Stomach (tissue), 9 donors: ENCODE results near the gene MAGEA8. TPM values are rescaled to one million over a fixed set of nuclear protein-coding genes. Genes with fewer than 3 reads are reported as not detected.
"Not testable (repeated sequence)": the region's sequence is repeated elsewhere in the genome, so short reads cannot be mapped to it uniquely, and the experiment has no call there.

Source experiments
- DNase-seq, 2 donors: peaks; one replicate each; pipeline versions ENCODE4 v3.0.0 to v3.0.0-alpha.2; 2013 to 2019
- H3K27ac ChIP-seq, 5 donors: fragments of 200-600 bp in 4 of 5; sonication (generic) in 4 of 5; one replicate each; pipeline ENCODE4 v1.5.1; 2013 to 2019; ENCODE audit warnings: mild to moderate bottlenecking in 1 of 5, moderate library complexity in 1 of 5
- H3K27me3 ChIP-seq, 3 donors: fragments of 200-600 bp; sonication (generic); one replicate each; pipeline ENCODE4 v1.5.1; 2017 to 2019; ENCODE audit warnings: mixed run types in 1 of 3
- H3K36me3 ChIP-seq, 4 donors: fragments of 200-600 bp; sonication (generic); 1 replicate in 3 of 4; 2 replicates in 1 of 4; pipeline ENCODE4 v1.5.1; 2016 to 2019
- H3K4me1 ChIP-seq, 4 donors: fragments of 200-600 bp; sonication (generic); one replicate each; pipeline ENCODE4 v1.5.1; 2016 to 2019
- H3K4me3 ChIP-seq, 4 donors: fragments of 200-600 bp; sonication (generic) in 3 of 4; one replicate each; pipeline ENCODE4 v1.5.1; 2016 to 2019; ENCODE audit warnings: mild to moderate bottlenecking in 1 of 4
- H3K9me3 ChIP-seq, 4 donors: fragments of 200-600 bp; sonication (generic); one replicate each; pipeline ENCODE4 v1.5.1; 2016 to 2019
- CTCF ChIP-seq, 7 experiments: fragments of 450-650 bp in 4 of 7; fragments of 200-600 bp in 3 of 7; sonication (generic) in 3 of 7; IDR thresholded peaks; one replicate each; pipeline ENCODE4 v1.5.1; 2016 to 2019; ENCODE audit warnings: antibody characterized with exemption in 7 of 7, control low read depth in 2 of 7, mild to moderate bottlenecking in 1 of 7
- EP300 ChIP-seq: sonication (generic); formaldehyde crosslinking; IDR thresholded peaks from one replicate; pipeline ENCODE4 v1.6.1; 2017; ENCODE audit warnings: antibody characterized with exemption
- POLR2A ChIP-seq, 4 donors: fragments of 450-650 bp; IDR thresholded peaks; one replicate each; pipeline ENCODE4 v1.6.1; 2016; ENCODE audit warnings: antibody characterized with exemption in 4 of 4, control low read depth in 2 of 4, mild to moderate bottlenecking in 1 of 4, moderate library complexity in 1 of 4
- POLR2AphosphoS5 ChIP-seq, 3 donors: sonication (generic); formaldehyde crosslinking; IDR thresholded peaks; one replicate each; pipeline ENCODE4 v1.6.1; 2016; ENCODE audit warnings: antibody characterized with exemption in 3 of 3
- whole genome bisulfite sequencing, 5 donors: extraction: QIAGEN DNeasy Blood & Tissue Kit in 3 of 5; methylation state at CpG; one replicate each; pipeline versions ENCODE4 v1.1.5 to v1.1.7; 2013 to 2018; 5-methylcytosine and 5-hydroxymethylcytosine counted together
- intact Hi-C: fragments of 100-400 bp; cut with DNase I; formaldehyde crosslinking; loops from one replicate; pipeline ENCODE4 v1.15.1; 2023; ENCODE audit warnings: low total_unique reads
- polyA plus RNA-seq, 3 donors: library from polyadenylated mRNA; stranded (reverse); fragments of 200-250 nt; gene quantifications; one replicate each; pipeline ENCODE4 v1.2.3, GENCODE V29; 2013
- total RNA-seq, 5 donors: library from RNA; depleted of rRNA; stranded (reverse); fragments of >200 nt; gene quantifications; one replicate each; pipeline versions ENCODE4 v1.1.0 to v1.2.3, GENCODE V29; 2014 to 2016
- donor health status: healthy with polysubstance abuse.
- donor health status: Bipolar disorder and iron deficiency.
- donor health status: healthy.

The MAGEA8 gene
- total and polyA plus RNA-seq, 8 donors: not detected

- intact Hi-C loops: no loop called here
- no peak overlapping the region for H3K4me3 ChIP-seq
- DNase-seq: no peak
- H3K27ac ChIP-seq: no peak overlapping the region
- no peaks in the 10 kb centered on the region for H3K36me3 ChIP-seq
- WGBS, 5 donors: 69 to 83% (median 77%) methylated on average over 2 of the region's 2 CpGs
- H3K27me3 ChIP-seq: no peaks in the 10 kb centered on the region
- no peaks in the 10 kb centered on the region for H3K9me3 ChIP-seq
- TF ChIP-seq POLR2AphosphoS5 (IDR thresholded peaks at IDR 0.05) (no peak), CTCF (IDR thresholded peaks at IDR 0.05) (no peak), EP300 (no peak), POLR2A (IDR thresholded peaks at IDR 0.05) (no peak)
- no peaks in the 10 kb centered on the region for H3K4me1 ChIP-seq
These were observed 9.6 kb upstream of the MAGEA8 start for GRCh38 chrX:149871433-149871832.

- H3K27me3 ChIP-seq: no peaks in the 10 kb centered on the region
- TF ChIP-seq EP300 (no peak), CTCF (IDR thresholded peaks at IDR 0.05) (peak in 1 of 7 experiments; percentile 9)
- no peaks in the 10 kb centered on the region for H3K36me3 ChIP-seq
- peak; percentile 40 to 56 for DNase-seq
- H3K9me3 ChIP-seq: no peaks in the 10 kb centered on the region
- H3K27ac ChIP-seq: no peak overlapping the region
- H3K4me3 ChIP-seq: no peak overlapping the region
- intact Hi-C loops: no loop called here
- 28 to 57% (median 38%) methylated on average over 1 to 3 of the region's 3 CpGs for WGBS, 5 donors
- no peaks in the 10 kb centered on the region for H3K4me1 ChIP-seq
These were observed 9.0 kb upstream of the MAGEA8 start for GRCh38 chrX:149871940-149872339.

- DNase-seq: no peak
- H3K36me3 ChIP-seq: no peaks in the 10 kb centered on the region
- TF ChIP-seq CTCF (IDR thresholded peaks at IDR 0.05) (no peak), POLR2A (IDR thresholded peaks at IDR 0.05) (no peak), POLR2AphosphoS5 (IDR thresholded peaks at IDR 0.05) (no peak), EP300 (no peak)
- intact Hi-C loops: no loop called here
- no peaks in the 10 kb centered on the region for H3K9me3 ChIP-seq
- no peaks in the 10 kb centered on the region for H3K4me1 ChIP-seq
- no peak overlapping the region for H3K27ac ChIP-seq
- 59 to 89% (median 81%) methylated on average over 1 of the region's 1 CpG for WGBS, 5 donors
- no peaks in the 10 kb centered on the region for H3K27me3 ChIP-seq
- no peak overlapping the region for H3K4me3 ChIP-seq
These were observed 3.8 kb upstream of the MAGEA8 start for GRCh38 chrX:149877157-149877556.

- no peaks in the 10 kb centered on the region for H3K9me3 ChIP-seq
- intact Hi-C loops: no loop called here
- TF ChIP-seq EP300: no peak
- TF ChIP-seq POLR2AphosphoS5 (IDR thresholded peaks at IDR 0.05): no peak
- TF ChIP-seq POLR2A (IDR thresholded peaks at IDR 0.05): no peak
- no peak overlapping the region for H3K27ac ChIP-seq
- no peaks in the 10 kb centered on the region for H3K27me3 ChIP-seq
- 62 to 84% (median 73%) methylated on average over 4 of the region's 4 CpGs for WGBS, 5 donors
- no peak overlapping the region for H3K4me3 ChIP-seq
- no peaks in the 10 kb centered on the region for H3K36me3 ChIP-seq
- no peak for DNase-seq
- H3K4me1 ChIP-seq: no peaks in the 10 kb centered on the region
These were observed 3.3 kb upstream of the MAGEA8 start for GRCh38 chrX:149877636-149878035.

GRCh38 chrX:149890828-149891227 lies 9.8 kb downstream of the MAGEA8 start:
- H3K9me3 ChIP-seq, intact Hi-C loops, H3K27ac ChIP-seq, H3K4me3 ChIP-seq, H3K27me3 ChIP-seq, H3K4me1 ChIP-seq, DNase-seq, H3K36me3 ChIP-seq: not testable (repeated sequence)
- WGBS, 5 donors: 70 to 100% (median 84%) methylated on average over 1 to 2 of the region's 2 CpGs
